ENCODE results near the gene SIGLEC5. TPM values are rescaled to one million over a fixed set of nuclear protein-coding genes. Genes with fewer than 3 reads are reported as not detected.

SIGLEC5 gene
- total and polyA plus RNA-seq, 2 of the 8 experiments (the other 6 are each of a cell fraction or from before 2014, with no cell fraction given), result not detected

- Histone ChIP-seq H3K4me1 (replicated peaks in 1 of 4; ENCODE audit: control insufficient read depth in 3 of 4, insufficient read depth in 4 of 4, low read length in 3 of 4) (peaks cover 0 to 3% (median 2%) of the 10 kb centered on the region in 4 experiments; a peak in 4 of 7 replicates), H3K18ac (ENCODE audit: extremely low read depth, low read length) (no peak overlapping the region), H3K14ac (ENCODE audit: insufficient read length) (no peak overlapping the region), H3K56ac (replicated peaks; ENCODE audit: insufficient read length, low read depth, low read length) (no peak overlapping the region), H3K9ac (replicated peaks in 1 of 4; ENCODE audit: extremely low read depth in 1 of 4, low read depth in 3 of 4, low read length in 3 of 4) (no peak overlapping the region), H2AK5ac (ENCODE audit: low read depth, low read length) (no peak overlapping the region), H2AFZ (ENCODE audit: low read length) (no peak overlapping the region), H3K27ac (ENCODE audit: low read depth, low read length) (no peak overlapping the region), H3K4me2 (ENCODE audit: insufficient read depth in 1 of 2, low read depth in 2 of 2, low read length in 2 of 2) (no peak overlapping the region), H2BK120ac (replicated peaks; ENCODE audit: low read depth, low read length) (no peak overlapping the region), H2BK15ac (ENCODE audit: low read length) (no peak overlapping the region), H4K91ac (replicated peaks; ENCODE audit: insufficient read length, low read length) (no peak overlapping the region), H4K20me1 (replicated peaks in 1 of 2; ENCODE audit: control insufficient read depth in 1 of 2, insufficient read depth in 2 of 2, low read length in 2 of 2) (no peaks in the 10 kb centered on the region), H3K79me1 (ENCODE audit: low read depth, low read length) (peaks cover 4% of the 10 kb centered on the region; the same call in 1 of the 2 replicates), H3K79me2 (ENCODE audit: control insufficient read depth in 1 of 2, insufficient read depth in 2 of 2, low read length in 2 of 2) (peaks cover 0 to 17% of the 10 kb centered on the region in 2 experiments; a peak in 2 of 4 replicates), H3K23ac (ENCODE audit: insufficient read length) (no peak overlapping the region), H3K27me3 (replicated peaks in 1 of 4; ENCODE audit: control insufficient read depth in 3 of 4, extremely low read depth in 1 of 4, insufficient read depth in 3 of 4, low read length in 3 of 4) (no peaks in the 10 kb centered on the region), H3K36me3 (ENCODE audit: control insufficient read depth in 2 of 4, insufficient read depth in 4 of 4, low read length in 3 of 4) (peaks cover 0 to 9% (median 3%) of the 10 kb centered on the region in 4 experiments; a peak in 4 of 8 replicates), H2BK12ac (ENCODE audit: low read depth, low read length) (no peak overlapping the region), H2BK5ac (ENCODE audit: low read depth, low read length) (no peak overlapping the region), H4K5ac (ENCODE audit: insufficient read length, low read depth, low read length) (no peak overlapping the region), H3K23me2 (ENCODE audit: low read depth, low read length) (peaks cover 4% of the 10 kb centered on the region), H3K9me3 (ENCODE audit: insufficient read depth in 2 of 2, low read depth in 1 of 2, low read length in 1 of 2) (no peaks in the 10 kb centered on the region), H3K4me3 (ENCODE audit: extremely low read depth in 1 of 4, insufficient read depth in 2 of 4, low read depth in 3 of 4, low read length in 4 of 4) (no peak overlapping the region), H4K8ac (ENCODE audit: extremely low read depth, insufficient read depth, low read length) (no peak overlapping the region), H3K4ac (replicated peaks; ENCODE audit: insufficient read length, low read depth, low read length) (no peak overlapping the region), H2BK20ac (ENCODE audit: low read length) (no peak overlapping the region)
- DNase-seq (ENCODE audit: low read depth in 1 of 2, low spot score in 2 of 2) (no peak), FAIRE-seq (no peak)
- 85% methylated on average over 4 of the region's 4 CpGs; no CpG with 5 or more reads in 1 of the 2 experiments for WGBS, 2 experiments (ENCODE audit: extremely low coverage in 1 of 2, insufficient coverage in 1 of 2, insufficient read length in 1 of 2, insufficient replicate concordance in 2 of 2, low coverage in 1 of 2, low lambda C conversion rate in 2 of 2, missing lambda C conversion rate in 1 of 2)
- ChIA-PET POLR2A (ENCODE audit: partially characterized antibody) (interaction anchor here (1.6 kb wide), 1 partner anchor 8 kb away, joined by 5 read pairs; no protein-coding TSS in a partner anchor), CTCF (ENCODE audit: partially characterized antibody) (no interaction called here)
- TF ChIP-seq ASH2L (IDR thresholded peaks at IDR 0.05; ENCODE audit: low read length), result no peak
- no peak for TF ChIP-seq NANOG (IDR thresholded peaks at IDR 0.05; ENCODE audit: insufficient read depth, low read depth, low read length, poor library complexity, severe bottlenecking)
- TF ChIP-seq CBX8 (IDR thresholded peaks at IDR 0.05; ENCODE audit: borderline replicate concordance, low read depth, low read length), result no peak
- TF ChIP-seq KDM5A (IDR thresholded peaks at IDR 0.05; ENCODE audit: low read length), result no peak
These were observed 57.3 kb downstream of the SIGLEC5 start for GRCh38 chr19:51572908-51573307.
